ENCODE measurements around the gene ADCY5.

Gene ADCY5

DNA sequence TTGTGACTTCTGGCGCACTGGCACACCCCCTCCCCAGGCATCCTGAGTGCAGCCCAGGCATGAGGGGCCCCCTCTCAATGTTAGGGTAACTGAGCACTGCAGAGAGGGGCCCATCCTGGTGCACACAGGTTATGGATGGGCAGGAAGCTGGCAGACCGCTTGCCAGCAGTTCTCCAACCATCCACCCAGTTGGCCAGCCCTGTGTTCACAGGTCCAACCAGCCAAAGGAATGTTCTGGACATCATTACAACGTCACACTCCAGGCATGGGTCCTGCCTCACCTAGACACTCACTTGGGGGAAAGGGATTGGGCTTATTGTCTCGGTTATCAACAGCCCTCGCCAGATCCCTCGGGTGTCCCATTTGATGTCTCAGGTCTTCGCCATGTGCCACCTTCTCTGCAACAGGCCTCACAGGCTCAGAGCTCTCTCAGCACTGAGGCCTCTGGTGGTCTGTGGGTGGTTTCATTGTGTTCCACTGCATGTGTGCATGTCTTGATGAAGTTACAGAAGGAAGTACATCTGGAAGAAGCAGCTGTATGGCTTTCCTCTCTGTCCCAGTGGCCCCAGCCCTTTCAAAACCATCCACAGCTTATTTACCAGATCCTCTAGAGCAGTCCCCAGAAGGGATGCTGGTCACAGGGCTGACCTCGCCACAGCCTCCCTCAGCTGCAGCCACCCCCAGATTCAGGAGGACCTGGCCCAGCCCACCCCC lies 23.7 kb downstream of the ADCY5 start:
- DNase-seq: no peak

DNA sequence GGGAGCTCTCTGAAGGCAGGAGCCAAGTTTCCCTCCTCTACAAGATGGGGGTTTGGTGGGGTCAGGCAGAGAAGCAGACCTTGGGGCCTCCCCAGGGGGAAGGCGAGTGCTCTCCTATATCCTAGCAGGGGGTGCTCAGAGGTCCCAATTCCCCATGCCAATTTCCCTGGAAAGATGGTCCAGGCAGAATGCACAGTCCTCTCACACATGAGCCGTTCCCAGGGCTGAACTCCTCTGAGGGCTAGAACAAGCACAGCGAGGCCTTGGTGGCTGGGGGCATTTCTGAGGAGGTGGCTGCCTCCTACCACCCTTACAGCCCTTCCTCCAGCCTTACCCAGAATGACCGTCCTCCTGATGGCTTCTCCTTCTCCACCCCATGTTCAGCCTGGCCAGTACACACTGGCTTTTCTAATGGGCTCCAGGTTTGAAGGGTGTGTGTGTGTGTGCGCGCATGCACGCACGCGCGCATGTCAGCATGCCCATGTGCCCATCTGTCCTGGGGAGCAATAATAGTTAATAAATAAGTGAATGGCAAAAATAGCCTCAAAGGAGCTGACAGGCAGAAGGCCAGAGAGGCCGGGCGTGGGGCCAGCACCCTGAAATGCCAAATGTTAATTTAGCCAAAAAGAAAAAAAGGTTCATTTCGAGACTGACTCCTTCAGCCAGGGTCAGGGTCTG lies 24.4 kb downstream of the ADCY5 start:
- DNase-seq: no peak

DNA sequence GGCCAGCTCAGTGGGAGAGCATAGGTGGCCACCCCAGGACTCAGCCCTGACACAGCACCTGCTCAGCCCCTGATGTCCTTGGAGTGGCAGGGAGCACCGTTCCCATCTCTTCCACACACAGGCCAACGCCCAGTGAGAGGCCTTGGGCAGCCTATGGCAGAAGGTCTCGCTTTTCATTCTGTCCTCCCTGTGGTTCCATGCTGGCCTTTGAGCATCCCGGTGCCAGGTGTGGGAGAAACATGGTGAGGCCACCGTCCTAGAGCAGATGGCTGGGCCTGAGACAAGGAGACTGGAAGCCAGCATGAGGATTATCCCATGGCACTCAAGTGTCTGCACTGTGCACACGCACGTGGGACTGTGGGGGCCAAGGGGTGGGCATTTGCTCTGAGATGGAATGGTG lies 25.1 kb downstream of the ADCY5 start:
- DNase-seq: no peak

DNA sequence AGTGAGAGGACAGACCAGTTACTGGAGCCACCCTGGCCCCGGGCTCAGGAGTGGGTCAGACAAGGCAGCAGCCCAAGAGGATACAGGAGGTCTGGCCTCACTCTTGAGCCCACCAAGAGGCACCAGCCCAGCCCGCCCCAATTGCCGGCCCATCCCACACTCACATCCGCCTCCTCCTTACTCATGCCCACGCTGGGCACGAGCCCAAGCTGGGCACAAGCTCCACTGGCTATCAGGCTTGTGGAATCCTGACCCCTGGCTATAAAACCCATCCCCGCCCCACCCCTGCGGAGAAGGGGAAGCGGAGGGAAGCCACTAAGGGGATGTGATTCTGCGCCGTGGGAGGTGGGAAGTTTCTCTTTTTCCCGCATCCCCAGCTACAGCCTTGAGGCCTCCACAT lies 25.9 kb downstream of the ADCY5 start:
- no peak for DNase-seq

DNA sequence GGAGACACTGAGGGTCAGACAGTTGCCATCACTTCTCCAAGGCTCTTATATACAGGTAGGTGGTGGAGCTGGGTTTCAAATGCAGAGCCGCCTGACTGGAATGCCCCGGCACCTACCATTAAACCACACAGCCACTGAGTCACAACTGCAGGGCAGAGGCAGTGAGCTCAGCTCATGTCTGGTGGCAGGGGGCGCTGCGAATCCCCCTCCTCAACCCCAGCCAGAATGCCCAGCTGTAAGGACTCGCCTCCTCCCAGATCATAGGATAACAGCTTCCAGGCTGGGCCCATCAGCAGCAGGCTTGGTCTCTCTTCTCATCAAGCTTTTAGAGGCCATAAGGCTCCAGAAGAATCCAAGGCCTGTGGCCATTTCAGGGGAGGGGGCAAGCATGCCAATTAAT lies 26.4 kb downstream of the ADCY5 start:
- DNase-seq: no peak

DNA sequence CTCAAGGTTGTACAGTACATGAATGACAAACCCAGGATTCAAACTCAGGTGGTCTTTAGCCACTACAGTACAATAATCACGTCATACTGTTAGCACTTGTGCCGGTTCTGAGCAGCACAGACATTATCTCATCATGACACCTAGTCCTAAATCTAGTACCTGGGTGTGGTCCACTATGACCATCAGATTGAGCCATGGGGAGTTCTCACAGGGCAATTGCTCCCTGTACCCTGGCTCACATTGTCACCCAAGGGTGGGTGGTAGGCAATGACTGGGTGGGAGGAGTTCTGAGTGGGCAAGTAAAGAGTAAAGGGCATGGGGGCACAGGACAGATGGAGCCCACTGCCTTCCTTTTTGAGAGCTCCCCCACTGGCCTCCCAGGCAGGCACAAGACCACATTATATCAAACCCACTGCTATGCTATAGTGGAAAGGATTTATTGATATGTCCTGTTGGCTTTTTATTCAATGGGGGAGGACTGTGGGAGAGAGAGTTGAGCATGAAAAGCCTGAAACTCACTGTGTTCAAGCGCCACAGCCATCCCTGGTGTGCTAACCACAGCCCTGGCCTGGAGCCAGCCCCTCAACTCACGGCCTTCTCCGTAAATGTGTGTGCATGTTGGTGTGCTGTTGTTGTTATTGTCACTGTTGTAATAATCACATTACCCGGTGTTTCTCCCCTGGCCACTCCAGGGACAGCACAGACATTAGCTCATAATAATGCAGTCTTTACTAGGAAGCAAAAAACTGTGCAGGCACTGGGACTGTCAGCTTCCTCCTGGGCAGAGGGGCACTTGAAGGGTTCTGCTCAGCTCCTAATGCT lies 27.3 kb downstream of the ADCY5 start:
- DNase-seq: no peak

DNA sequence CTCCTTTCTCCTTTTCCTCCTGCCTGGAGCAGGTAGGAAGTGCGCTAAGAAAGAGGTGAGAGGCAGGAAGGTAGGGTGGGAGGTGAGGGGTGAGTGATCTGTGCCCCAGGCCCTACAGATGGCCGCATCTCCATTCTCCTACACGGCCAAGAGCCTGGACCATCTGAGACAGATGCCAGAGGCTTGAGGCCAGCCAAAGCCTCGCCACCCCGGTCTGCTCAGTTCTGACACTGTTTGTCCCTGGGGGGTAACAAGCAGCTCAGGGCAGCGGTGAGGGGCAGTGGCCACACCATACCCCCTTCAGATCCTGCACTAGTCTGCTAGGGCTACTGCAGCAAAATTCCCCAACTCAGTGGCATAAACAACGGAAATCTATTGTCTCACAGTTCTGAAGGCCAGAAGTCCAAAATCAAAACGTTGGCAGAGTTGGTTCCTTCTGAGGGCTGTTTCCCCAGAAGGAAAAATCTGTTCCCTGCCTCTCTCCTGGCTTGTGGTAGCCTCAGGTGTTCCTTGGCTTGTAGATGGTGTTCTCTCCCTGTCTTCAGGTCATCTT lies 28.4 kb downstream of the ADCY5 start:
- no peak for DNase-seq

DNA sequence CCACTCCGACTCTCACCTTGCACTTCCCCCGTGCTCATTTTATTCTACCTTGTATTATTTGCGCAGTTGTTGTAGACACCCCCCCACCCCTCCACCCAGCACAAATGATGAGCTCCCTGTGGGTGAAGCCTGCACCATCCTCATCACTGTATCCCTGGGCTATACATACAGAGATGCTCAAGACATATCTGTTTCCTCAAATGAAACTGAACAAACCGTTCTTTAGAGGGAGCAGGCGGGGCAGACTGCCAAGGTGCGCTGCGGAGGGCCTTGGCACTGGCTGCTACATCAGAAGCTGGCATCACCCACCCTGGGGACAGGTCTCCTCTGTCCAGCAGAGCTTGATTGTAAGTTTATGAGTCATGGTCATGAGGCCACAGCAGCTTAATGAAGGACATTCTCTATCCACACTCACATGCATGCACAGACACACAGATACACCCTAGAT lies 29.0 kb downstream of the ADCY5 start:
- no peak for DNase-seq

DNA sequence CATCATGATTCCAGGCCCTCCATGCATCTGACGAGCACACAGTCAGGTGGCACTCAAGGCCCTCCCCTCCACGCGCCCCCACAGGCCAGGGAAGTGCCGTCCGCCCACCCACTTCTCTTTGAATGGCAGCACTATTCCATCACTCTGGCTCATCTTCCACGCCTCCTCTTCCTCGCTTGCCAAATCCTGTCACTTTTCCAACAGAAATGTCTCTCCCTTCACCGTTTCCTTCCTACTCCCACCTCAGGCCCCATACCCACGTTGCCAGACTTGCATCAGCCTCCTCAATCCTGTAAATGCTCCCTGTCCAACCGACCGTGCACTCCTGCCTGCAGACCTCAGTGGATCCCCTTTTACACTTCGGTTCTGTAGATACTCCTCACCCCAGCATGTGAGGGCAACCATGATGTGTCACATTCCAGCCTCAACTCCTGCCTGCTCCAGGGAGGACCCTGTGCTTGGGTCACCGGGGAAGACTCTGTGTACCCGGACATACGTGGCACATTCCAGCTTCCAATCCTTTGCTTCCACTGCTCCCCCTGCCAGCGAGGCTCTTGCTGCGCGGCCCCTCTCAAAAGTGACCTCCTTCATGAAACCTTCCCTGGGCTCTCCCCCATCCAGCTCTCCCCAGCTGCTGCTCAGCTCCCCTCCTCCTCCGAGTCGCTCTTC lies 29.6 kb downstream of the ADCY5 start:
- DNase-seq: no peak

DNA sequence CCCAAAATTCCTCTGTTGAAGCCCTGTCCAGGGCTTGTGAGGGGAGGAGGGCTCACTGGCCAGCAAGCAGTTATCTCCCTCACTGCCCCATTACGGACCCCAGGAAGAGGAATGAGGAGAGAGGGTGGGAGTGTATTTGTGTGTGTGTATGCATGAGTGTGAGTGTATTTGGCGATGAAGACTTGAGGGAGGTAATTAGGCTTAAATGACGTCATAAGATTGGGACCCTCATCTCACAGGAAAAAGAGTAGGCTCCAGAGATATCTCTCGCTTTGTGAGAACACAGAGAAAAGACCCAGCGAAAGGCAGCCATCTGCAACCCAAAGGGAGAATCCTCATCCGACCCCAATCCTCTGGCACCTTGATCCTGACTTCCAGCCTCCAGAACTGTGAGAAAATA lies 32.2 kb downstream of the ADCY5 start:
- DNase-seq: no peak

DNA sequence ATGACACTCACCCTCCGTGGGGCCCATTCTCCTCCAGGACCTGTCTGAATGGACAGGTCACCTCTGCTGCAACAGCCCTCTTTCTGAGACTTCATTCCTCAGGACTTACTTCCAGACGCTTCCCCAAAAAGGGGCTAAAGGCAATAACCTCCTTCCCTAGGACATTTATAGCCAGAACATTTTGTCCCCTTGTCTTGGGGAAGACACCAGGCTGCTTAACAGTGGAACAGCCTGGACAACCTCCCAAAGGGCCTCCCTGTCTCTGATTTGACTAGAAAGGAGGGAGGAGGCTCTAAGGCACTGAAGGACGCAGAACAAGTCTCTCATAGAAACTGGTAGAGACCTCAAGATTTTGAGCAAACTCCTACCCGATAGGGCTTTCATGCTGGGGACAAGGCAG lies 32.7 kb downstream of the ADCY5 start:
- DNase-seq: no peak

DNA sequence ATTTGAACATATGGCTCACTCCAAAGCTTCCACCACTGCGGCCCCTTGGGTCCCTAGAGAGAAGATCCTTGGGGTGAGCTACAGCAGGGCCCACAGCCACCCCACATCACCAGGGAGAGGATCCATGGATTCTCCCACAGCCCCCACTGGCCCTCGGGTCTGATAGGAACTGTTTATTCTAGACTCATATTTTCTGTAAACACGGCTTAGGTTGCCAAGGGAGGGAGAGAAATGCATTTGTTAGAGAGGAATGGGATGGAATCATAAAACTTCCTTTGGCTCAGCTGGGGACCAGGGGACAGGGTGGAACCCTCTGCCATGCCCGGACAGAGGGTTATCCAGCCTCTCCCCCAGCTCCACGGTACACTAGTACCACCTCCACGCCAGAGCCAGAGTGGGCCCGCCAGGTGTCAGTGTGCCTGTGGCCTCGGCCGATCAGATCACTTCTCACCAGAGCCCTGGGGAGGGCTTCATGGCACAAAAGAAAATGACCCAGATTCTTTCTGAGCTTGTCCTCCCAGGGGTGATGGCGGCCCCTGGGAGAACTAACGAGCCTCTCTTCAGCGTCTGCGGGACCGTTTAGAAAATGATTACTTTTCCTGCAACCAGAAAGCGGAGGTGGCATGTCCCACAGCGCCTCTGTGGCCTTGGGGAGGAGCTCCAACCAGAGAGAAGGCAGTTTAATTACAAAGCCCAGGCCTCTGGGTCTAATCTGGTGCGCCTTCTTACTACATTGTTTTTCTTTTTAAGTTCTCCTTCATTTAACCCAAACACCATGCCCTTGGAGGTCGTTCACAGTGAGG lies 33.7 kb downstream of the ADCY5 start:
- no peak for DNase-seq

DNA sequence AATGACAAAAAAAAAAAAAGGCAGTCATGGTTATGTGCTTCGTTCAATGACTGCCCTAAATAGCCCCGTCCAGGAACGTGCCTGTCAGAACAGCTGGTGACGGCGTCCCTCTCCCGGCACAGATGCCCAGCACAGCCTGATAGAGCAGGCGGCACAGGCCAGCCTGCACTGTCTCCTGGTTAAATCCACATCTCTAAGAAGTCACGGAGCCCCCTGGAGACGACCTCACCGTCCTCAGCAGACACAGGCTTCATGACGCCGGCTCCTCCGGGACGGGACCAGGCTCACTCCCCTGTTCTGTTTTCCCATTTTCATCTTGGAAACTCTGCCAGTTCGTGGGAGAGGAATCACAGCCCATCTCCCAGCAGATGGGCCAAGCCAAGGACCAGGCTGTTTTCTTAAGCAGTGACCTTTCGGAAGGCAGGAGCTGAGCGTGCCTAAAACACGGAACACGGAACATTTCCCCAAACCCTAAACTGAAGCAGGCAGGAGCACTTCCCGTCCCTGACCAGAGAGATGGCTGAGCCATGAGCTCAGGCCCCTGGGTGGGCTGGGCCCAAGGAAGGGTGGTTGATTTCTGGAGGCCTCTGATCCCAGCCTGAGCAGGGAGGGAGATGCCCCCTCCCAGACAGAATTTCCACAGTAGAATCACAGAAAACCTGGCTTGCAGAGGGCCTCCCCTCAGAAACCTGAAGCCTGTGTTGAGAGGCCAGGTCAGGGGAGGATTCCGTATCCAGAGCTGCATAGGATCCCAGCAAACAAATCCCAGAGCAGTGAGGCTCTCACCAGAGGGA lies 35.9 kb downstream of the ADCY5 start:
- no peak for DNase-seq

DNA sequence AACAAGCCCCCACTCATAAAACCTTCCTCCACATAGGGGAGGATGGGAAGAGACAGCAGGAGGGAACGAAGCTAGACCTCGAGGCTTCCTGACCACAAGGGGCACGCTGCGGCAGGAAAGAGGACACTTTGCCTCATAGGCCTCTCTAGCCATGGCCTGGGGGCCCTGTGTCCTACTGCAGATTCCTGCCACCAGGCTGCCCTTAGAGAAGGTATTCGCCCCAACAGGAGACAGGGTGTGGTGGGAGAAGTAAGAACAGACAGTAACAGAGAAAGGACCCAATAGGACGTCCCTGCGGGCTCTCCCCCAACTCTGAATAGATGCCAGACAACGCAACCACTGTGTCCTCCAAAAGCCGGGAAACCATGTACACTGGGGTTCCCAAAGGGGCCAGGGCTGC lies 36.8 kb downstream of the ADCY5 start:
- no peak for DNase-seq

DNA sequence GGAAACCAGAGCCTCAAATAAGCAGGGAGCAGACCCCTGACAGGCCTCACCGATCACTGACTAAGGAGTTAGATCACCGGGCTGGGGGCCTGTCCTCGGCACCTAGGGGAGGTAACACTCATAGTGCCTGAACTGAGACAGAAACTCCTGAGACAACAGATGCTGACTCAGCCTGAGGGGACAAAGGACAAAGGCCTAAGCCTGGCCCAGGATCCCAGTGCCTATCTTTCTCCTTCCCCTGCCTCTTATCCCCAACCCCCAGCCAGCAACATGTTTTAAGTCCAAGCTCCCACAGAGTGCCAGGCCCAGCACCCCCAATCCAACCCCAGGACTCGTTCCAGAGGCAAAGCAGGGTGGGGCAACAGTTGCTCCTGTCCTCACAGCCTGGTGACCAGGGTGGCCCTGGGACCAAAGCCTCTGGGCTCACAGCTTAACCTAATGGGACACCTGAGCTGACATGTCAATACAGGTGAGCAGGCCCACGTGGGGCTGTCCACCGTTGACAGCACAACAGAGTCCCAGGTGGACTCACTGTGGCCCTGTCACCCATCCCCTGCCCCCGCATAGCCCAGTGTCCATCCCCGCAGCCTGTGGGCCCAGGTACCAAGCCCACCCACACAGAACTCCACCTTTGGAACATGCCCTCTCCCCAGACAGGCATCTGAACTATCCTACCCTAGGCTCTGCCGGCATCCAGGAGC lies 37.4 kb downstream of the ADCY5 start:
- DNase-seq: no peak

DNA sequence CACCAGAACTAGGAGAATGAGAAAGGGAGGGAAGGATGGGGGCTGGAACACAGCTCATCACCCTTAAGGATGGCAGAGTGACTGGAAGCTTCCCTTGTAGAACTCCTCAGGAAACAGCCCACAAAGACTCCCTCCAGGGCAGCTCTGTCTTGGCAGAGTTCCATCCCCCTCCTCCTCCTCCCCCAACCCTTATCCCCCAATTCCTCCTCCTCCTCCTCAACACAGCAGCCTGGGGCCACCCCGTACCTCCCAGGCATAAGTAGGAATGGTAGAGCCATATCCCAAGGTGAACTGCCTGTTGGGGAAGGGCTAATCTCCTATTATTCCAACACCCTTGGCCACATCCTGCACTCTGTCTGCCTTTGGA lies 38.8 kb downstream of the ADCY5 start:
- DNase-seq: no peak

DNA sequence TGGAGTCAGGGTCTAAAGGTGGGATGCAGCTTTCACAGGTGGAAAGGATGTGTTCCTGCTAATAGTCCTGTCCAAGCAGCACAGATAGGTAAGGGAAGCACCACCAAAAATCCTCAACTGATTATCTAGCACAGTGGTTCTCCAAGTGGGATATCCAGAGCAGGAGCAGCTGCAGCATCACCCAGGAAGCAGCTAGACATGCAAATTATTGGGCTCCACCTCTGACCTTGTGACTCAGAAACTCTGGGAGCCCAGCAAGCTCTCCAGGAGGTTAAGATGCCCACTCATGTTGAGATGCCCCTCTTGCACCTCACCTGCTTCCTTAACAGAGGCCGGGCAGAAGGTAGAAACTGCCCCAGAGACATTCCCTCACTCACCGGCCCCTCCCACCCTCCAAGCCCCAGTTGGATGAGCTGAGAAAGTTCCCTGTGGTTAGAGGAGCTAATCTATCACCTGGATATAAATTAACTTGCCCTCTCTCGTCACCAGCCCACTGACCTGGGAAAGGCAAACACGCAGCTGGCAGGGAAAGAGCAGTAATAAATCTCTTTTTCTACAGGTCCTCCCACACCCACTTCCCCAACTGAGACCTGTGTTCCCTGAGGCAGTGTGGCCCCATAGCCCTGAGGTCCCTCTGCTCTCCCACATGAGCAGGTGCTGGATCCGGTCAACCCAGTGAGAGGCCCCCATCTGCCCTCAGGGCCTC lies 39.3 kb downstream of the ADCY5 start:
- DNase-seq: no peak

DNA sequence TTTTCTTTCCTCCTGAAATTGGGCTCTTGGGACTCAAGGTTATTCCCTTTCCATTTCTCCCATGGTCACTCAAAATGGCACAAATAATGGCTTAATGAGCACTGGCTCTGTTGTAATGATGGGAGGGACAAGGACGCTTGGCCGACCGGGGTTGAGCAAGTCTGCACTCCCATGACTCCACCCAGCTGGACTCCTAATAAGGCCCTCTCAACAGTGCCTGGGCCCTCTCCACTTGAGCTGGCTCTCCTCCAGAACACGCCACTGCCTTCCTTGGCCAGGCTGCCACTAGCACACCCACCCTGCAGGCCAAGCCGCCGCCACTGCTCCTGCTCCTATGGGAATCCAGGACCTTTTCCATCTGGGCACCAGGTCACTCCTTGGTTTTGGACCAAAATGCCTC lies 42.3 kb downstream of the ADCY5 start:
- no peak for DNase-seq

DNA sequence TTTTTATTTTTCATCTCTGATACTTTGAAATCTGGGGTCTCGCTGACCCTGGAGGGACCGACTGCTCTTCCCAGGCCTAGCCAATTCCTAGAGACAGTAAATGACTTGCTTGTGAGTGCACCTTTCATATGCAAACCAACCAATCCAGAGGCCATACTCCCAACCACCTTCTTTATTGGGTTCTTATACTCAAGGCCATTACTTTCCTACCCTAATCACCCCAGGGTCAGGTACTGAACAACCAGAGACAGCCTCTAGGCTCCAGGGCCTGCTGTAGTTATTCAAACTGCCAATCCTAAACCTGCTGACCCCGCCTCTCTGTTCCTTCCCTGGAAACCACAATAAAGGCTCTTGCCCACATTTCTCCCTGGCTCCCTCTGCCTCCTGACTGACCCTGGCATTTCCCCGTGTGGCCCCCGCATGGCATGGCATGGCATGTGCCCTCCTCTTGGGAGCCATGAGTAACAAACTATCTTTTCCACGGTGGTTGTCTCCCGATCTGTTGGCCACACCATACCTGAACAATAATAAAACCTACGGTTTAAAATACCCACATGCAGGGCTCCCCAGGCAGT lies 42.9 kb downstream of the ADCY5 start:
- DNase-seq: no peak

DNA sequence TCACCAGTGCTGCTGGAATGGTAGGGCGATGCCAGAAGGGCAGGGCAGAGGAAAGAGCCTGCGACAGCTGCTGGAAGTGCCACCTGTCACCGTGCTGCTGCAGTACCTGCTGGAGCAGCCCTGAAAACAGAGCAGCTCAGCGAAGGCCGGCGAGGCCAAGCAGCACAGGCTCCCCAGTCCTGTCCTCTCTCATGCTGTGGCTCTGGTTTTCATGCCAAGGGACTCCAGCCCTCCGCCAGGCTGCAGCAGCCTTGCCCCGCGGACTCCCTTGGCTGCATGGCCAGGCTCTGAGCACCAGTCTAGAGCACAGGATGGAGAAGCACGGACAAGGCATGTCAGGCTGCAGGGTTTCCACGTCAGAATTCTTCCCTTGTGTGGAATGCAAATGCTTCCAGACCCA lies 43.9 kb downstream of the ADCY5 start:
- DNase-seq: no peak

Data from amniotic stem cell (primary cell).